NCI-H774 (cell line): ENCODE results near the gene CCDC148.

Experiments used
- DNase-seq: peaks from one replicate; lab custom pipeline; 2025; lab: John Stamatoyannopoulos, UW

The CCDC148 gene

GRCh38 chr2:158456309-158457066 lies at the start of gene CCDC148, which contains the start of gene PKP4:
CCDC148 (minus strand) TSS chr2:158456753; CDS start chr2:158456439, 314 bp downstream.
PKP4 (plus strand) TSS chr2:158456952; CDS start chr2:158533185, 76,233 bp downstream.
- DNase-seq: peak; percentile 91

GRCh38 chr2:158505448-158505934 lies 48.9 kb upstream of the CCDC148 start:
- no peak for DNase-seq

- DNase-seq: no peak
Observed at GRCh38 chr2:158504088-158504487, 47.5 kb upstream of the CCDC148 start.

GRCh38 chr2:158502974-158503373 lies 46.4 kb upstream of the CCDC148 start:
- no peak for DNase-seq

GRCh38 chr2:158501301-158501700 lies 44.7 kb upstream of the CCDC148 start:
- peak; percentile 46 for DNase-seq

GRCh38 chr2:158500333-158500732 lies 43.8 kb upstream of the CCDC148 start:
- no peak for DNase-seq

GRCh38 chr2:158499383-158499782 lies 42.8 kb upstream of the CCDC148 start:
- DNase-seq: no peak

- DNase-seq: no peak
Observed at GRCh38 chr2:158498749-158499136, 42.2 kb upstream of the CCDC148 start.

- no peak for DNase-seq
Observed at GRCh38 chr2:158498043-158498748, 41.6 kb upstream of the CCDC148 start.

GRCh38 chr2:158497486-158497885 lies 40.9 kb upstream of the CCDC148 start:
- no peak for DNase-seq

GRCh38 chr2:158496986-158497385 lies 40.4 kb upstream of the CCDC148 start:
- DNase-seq: no peak

- DNase-seq: no peak
Observed at GRCh38 chr2:158495175-158495574, 38.6 kb upstream of the CCDC148 start.

- no peak for DNase-seq
Observed at GRCh38 chr2:158493458-158493857, 36.9 kb upstream of the CCDC148 start.

- DNase-seq: no peak
Observed at GRCh38 chr2:158491072-158491471, 34.5 kb upstream of the CCDC148 start.

- no peak for DNase-seq
Observed at GRCh38 chr2:158489366-158490112, 33.0 kb upstream of the CCDC148 start.

GRCh38 chr2:158488442-158489216 lies 32.1 kb upstream of the CCDC148 start:
- DNase-seq: no peak

GRCh38 chr2:158487419-158487818 lies 30.9 kb upstream of the CCDC148 start:
- no peak for DNase-seq

- no peak for DNase-seq
Observed at GRCh38 chr2:158486970-158487325, 30.4 kb upstream of the CCDC148 start.

- no peak for DNase-seq
Observed at GRCh38 chr2:158486150-158486969, 29.8 kb upstream of the CCDC148 start.

GRCh38 chr2:158484892-158485556 lies 28.5 kb upstream of the CCDC148 start:
- no peak for DNase-seq
